Measurements from ENCODE around the gene TMEM119. TPM values are rescaled to one million over a fixed set of nuclear protein-coding genes. Genes with fewer than 3 reads are reported as not detected.

The TMEM119 gene
- total RNA-seq, 1 experiment from 2014 or later = 311 TPM

- no peaks in the 10 kb centered on the region for H3K9me3 ChIP-seq (replicated peaks)
- no peaks in the 10 kb centered on the region for H3K27me3 ChIP-seq (replicated peaks)
- H3K4me1 ChIP-seq (replicated peaks) = peaks cover 28% of the 10 kb centered on the region
- H3K36me3 ChIP-seq = peaks cover 16% of the 10 kb centered on the region
- H3K27ac ChIP-seq = no peak overlapping the region
- no peak overlapping the region for H3K4me3 ChIP-seq
- peak in 1 of 2 experiments; percentile 12 for DNase-seq (ENCODE audit: low read depth in 1 of 2, low spot score in 2 of 2)
These were observed 24.6 kb downstream of the TMEM119 start for GRCh38 chr12:108573317-108573716.

GRCh38 chr12:108572166-108572790, 25.6 kb downstream of the TMEM119 start:
- Histone ChIP-seq H3K27me3 (replicated peaks) (no peaks in the 10 kb centered on the region), H3K4me1 (replicated peaks) (peaks cover 25% of the 10 kb centered on the region), H3K36me3 (peaks cover 27% of the 10 kb centered on the region), H3K9me3 (replicated peaks) (no peaks in the 10 kb centered on the region), H3K27ac (no peak overlapping the region), H3K4me3 (no peak overlapping the region)
- peak; percentile 62 to 74 for DNase-seq (ENCODE audit: low read depth in 1 of 2, low spot score in 2 of 2)

- DNase-seq (ENCODE audit: low read depth in 1 of 2, low spot score in 2 of 2) = peak in 1 of 2 experiments; percentile 17
- no peaks in the 10 kb centered on the region for H3K9me3 ChIP-seq (replicated peaks)
- H3K4me3 ChIP-seq = no peak overlapping the region
- H3K4me1 ChIP-seq (replicated peaks) = peaks cover 25% of the 10 kb centered on the region
- H3K27me3 ChIP-seq (replicated peaks) = no peaks in the 10 kb centered on the region
- peaks cover 33% of the 10 kb centered on the region for H3K36me3 ChIP-seq
- no peak overlapping the region for H3K27ac ChIP-seq
These were observed 26.2 kb downstream of the TMEM119 start for GRCh38 chr12:108571609-108572165.

GRCh38 chr12:108570743-108571608, 26.9 kb downstream of the TMEM119 start:
- no peak overlapping the region for H3K27ac ChIP-seq

GRCh38 chr12:108568338-108569154, 29.3 kb downstream of the TMEM119 start:
- Histone ChIP-seq H3K4me3 (no peak overlapping the region), H3K9me3 (replicated peaks) (no peaks in the 10 kb centered on the region), H3K27me3 (replicated peaks) (no peaks in the 10 kb centered on the region), H3K36me3 (peaks cover 61% of the 10 kb centered on the region), H3K27ac (no peak overlapping the region), H3K4me1 (replicated peaks) (peaks cover 29% of the 10 kb centered on the region)
- DNase-seq (ENCODE audit: low read depth in 1 of 2, low spot score in 2 of 2) = peak in 1 of 2 experiments; percentile 10

More at GRCh38 chr12:108570743-108571608, 26.9 kb downstream of the TMEM119 start:
- H3K4me1 ChIP-seq (replicated peaks) = peaks cover 22% of the 10 kb centered on the region
- peaks cover 40% of the 10 kb centered on the region for H3K36me3 ChIP-seq
- H3K4me3 ChIP-seq = no peak overlapping the region
- no peaks in the 10 kb centered on the region for H3K9me3 ChIP-seq (replicated peaks)
- DNase-seq (ENCODE audit: low read depth in 1 of 2, low spot score in 2 of 2) = peak; percentile 27 to 37
- H3K27me3 ChIP-seq (replicated peaks) = no peaks in the 10 kb centered on the region

GRCh38 chr12:108567406-108568337, 30.2 kb downstream of the TMEM119 start:
- Histone ChIP-seq H3K4me1 (replicated peaks) (peaks cover 28% of the 10 kb centered on the region), H3K9me3 (replicated peaks) (no peaks in the 10 kb centered on the region), H3K4me3 (no peak overlapping the region), H3K36me3 (peaks cover 61% of the 10 kb centered on the region), H3K27me3 (replicated peaks) (no peaks in the 10 kb centered on the region), H3K27ac (no peak overlapping the region)
- no peak for DNase-seq (ENCODE audit: low read depth in 1 of 2, low spot score in 2 of 2)

- Histone ChIP-seq H3K4me1 (replicated peaks) (peaks cover 17% of the 10 kb centered on the region), H3K36me3 (peaks cover 61% of the 10 kb centered on the region), H3K4me3 (no peak overlapping the region), H3K27me3 (replicated peaks) (no peaks in the 10 kb centered on the region), H3K27ac (no peak overlapping the region), H3K9me3 (replicated peaks) (no peaks in the 10 kb centered on the region)
- peak in 1 of 2 experiments; percentile 12 for DNase-seq (ENCODE audit: low read depth in 1 of 2, low spot score in 2 of 2)
These were observed 31.4 kb downstream of the TMEM119 start for GRCh38 chr12:108566452-108566851.

GRCh38 chr12:108565976-108566375, 31.9 kb downstream of the TMEM119 start:
- peaks cover 61% of the 10 kb centered on the region for H3K36me3 ChIP-seq
- no peak overlapping the region for H3K4me3 ChIP-seq
- no peaks in the 10 kb centered on the region for H3K9me3 ChIP-seq (replicated peaks)
- peak; percentile 13 to 67 for DNase-seq (ENCODE audit: low read depth in 1 of 2, low spot score in 2 of 2)
- H3K4me1 ChIP-seq (replicated peaks) = peaks cover 17% of the 10 kb centered on the region
- no peak overlapping the region for H3K27ac ChIP-seq
- H3K27me3 ChIP-seq (replicated peaks) = no peaks in the 10 kb centered on the region

GRCh38 chr12:108565146-108565545, 32.7 kb downstream of the TMEM119 start:
- Histone ChIP-seq H3K27ac (no peak overlapping the region), H3K4me3 (no peak overlapping the region), H3K4me1 (replicated peaks) (peaks cover 17% of the 10 kb centered on the region), H3K36me3 (peaks cover 64% of the 10 kb centered on the region), H3K27me3 (replicated peaks) (no peaks in the 10 kb centered on the region), H3K9me3 (replicated peaks) (no peaks in the 10 kb centered on the region)
- peak in 1 of 2 experiments; percentile 10 for DNase-seq (ENCODE audit: low read depth in 1 of 2, low spot score in 2 of 2)

GRCh38 chr12:108564724-108565123, 33.2 kb downstream of the TMEM119 start:
- peaks cover 62% of the 10 kb centered on the region for H3K36me3 ChIP-seq
- no peaks in the 10 kb centered on the region for H3K9me3 ChIP-seq (replicated peaks)
- H3K27me3 ChIP-seq (replicated peaks) = no peaks in the 10 kb centered on the region
- H3K4me3 ChIP-seq = no peak overlapping the region
- peaks cover 21% of the 10 kb centered on the region for H3K4me1 ChIP-seq (replicated peaks)
- peak in 1 of 2 experiments; percentile 20 for DNase-seq (ENCODE audit: low read depth in 1 of 2, low spot score in 2 of 2)
- no peak overlapping the region for H3K27ac ChIP-seq

- Histone ChIP-seq H3K9me3 (replicated peaks) (no peaks in the 10 kb centered on the region), H3K27ac (peak overlapping the region; percentile 31), H3K4me1 (replicated peaks) (peaks cover 22% of the 10 kb centered on the region), H3K27me3 (replicated peaks) (no peaks in the 10 kb centered on the region), H3K36me3 (peaks cover 54% of the 10 kb centered on the region), H3K4me3 (no peak overlapping the region)
- DNase-seq (ENCODE audit: low read depth in 1 of 2, low spot score in 2 of 2) = no peak
These were observed 34.1 kb downstream of the TMEM119 start for GRCh38 chr12:108563804-108564151.

- peak; percentile 84 to 92 for DNase-seq (ENCODE audit: low read depth in 1 of 2, low spot score in 2 of 2)
- Histone ChIP-seq H3K4me1 (replicated peaks) (peaks cover 22% of the 10 kb centered on the region), H3K9me3 (replicated peaks) (no peaks in the 10 kb centered on the region), H3K4me3 (peak overlapping the region; percentile 75), H3K27me3 (replicated peaks) (no peaks in the 10 kb centered on the region), H3K36me3 (peaks cover 49% of the 10 kb centered on the region), H3K27ac (peak overlapping the region; percentile 31; the same call in 1 of the 2 replicates)
These were observed 34.6 kb downstream of the TMEM119 start for GRCh38 chr12:108563136-108563803.
